ENCODE measurements around the gene FPR2.
A peak's percentile ranks its signal among the peaks of the same experiment; 100 is the strongest.

FPR2 gene, protein sequence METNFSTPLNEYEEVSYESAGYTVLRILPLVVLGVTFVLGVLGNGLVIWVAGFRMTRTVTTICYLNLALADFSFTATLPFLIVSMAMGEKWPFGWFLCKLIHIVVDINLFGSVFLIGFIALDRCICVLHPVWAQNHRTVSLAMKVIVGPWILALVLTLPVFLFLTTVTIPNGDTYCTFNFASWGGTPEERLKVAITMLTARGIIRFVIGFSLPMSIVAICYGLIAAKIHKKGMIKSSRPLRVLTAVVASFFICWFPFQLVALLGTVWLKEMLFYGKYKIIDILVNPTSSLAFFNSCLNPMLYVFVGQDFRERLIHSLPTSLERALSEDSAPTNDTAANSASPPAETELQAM

DNA sequence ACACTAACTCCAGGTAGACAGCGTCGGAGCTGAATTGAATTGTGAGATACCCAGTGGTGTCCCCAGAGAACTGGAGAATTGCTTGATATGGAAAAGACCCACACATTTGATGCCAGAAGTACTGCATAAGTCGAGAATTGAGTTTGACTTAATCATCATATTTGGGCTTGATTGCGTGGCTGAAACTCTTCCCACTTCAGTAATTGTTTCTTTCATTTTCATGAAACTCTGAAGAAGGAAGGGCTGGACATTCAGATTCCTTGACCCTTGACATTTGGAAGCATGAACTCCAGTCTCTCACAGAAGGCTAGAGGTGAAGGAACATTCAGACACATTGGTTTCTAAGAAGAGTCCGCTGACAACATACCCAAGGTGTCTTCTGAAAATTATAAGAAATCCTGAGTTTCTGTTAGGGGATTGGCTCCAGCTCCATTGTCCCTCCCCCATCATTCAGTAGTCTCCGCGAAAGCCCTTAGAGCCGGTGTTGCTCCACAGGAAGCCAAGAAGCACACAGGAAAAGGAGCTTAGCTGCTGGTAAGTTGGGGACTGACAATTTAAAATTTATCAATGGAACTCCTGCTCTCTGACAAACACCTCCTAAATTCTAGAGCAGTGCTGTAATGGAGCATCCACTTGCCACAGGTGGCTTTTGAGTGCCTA, at the start of gene FPR2:
FPR2 (plus strand) TSS at position 484 of the 660 bp plus-strand sequence. CDS start 7,479 bp downstream, outside the sequence.
- no peak within 1 kb of the TSS for H3K27ac ChIP-seq
- no peak for DNase-seq (ENCODE audit: low read depth, low spot score)

DNA sequence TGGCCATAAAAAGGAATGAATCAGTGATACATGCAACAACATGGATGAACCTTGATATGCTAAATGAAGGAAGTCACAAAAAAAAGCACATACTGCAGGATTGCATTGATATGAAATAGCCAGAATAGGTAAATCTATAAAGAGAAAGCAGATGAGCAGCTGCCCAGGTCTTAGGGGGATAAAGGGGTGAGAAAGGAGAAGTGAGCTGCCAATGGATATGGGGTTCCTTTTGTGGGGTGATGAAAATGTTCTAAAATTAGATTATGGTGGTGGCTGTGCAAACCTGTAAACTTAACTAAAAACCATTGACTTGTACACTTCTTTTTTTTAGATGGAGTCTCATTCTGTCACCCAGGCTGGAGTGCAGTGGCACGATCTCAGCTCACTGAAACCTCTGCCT, 49.3 kb upstream of the FPR2 start:
- no peak overlapping the region for H3K27ac ChIP-seq
- DNase-seq (ENCODE audit: low read depth, low spot score), result no peak

DNA sequence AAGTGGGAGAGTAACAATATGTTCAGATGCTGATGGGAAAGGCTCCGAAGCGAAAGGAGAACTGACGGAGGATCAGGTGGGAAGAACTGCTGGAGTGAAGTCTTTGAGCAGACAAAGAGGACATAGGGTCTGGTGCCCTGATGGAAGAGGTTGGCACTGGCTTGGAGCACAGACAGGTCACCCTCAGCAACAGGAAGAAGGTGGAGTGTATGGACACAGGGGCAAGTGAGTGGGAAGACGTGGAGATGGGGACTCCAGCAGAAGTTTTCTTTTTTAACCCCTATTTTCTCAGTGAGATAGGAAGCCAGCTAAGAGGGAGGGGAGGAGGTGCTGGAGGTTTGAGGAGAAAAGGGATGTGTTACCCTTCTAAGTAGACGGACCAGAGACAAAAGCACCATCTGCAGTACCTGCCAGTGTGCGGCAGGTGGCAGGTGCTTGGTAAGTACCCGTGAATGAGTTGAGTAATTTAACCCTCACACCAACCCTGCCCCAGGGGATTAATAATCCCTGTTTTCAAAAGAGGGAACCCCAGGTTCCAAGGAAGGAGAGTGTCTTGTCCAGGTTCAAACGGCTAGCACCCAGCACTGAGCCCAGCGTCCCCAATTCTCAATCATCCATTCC, 48.4 kb upstream of the FPR2 start:
- no peak for DNase-seq (ENCODE audit: low read depth, low spot score)
- no peak overlapping the region for H3K27ac ChIP-seq

DNA sequence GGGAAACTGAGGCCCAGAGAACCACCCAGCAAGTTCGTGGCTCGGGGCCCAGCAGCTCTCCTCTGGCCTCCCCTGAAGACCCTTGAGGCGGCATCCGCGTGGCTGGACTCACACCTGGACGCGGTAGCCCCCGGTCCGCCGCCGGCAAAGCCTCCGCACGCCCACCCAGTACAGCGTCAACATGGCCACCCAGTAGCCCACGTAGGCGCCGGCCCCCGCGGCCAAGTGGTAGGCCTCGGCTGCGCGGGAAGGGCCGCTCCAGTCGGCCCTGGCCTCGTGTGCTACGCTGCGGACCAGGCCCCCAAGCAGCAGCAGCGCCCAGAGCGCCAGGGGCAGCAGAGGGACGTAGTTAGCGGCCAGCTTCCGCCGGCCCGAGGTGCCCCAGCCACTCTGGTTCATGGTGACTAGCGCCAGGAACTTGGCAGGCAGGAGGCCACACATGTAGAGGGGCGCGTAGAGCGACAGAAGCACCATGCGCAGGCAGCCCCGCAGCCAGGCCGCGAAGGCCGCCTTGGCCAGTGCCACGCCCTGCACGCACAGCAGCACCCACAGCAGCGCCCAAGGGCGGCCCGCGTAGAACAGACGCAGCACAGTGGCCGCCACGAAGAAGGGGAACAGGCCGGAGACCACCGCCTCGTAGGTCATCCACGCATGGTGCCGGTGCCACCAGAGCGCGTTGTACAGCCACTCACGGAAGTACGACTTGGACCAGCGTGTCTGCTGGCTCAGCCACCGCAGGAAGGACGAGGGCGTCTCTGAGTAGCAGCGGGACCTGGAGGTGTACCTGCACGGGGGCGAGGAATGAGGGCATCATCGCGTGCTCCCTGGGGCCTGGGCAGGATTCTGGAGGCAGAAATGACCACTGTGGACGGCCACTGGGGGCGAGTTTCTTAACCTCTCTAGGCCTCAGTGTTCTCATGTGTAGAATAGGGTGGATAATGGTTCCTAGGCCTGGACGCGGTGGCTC, 47.4 kb upstream of the FPR2 start:
- no peak for DNase-seq (ENCODE audit: low read depth, low spot score)
- H3K27ac ChIP-seq, result no peak overlapping the region

DNA sequence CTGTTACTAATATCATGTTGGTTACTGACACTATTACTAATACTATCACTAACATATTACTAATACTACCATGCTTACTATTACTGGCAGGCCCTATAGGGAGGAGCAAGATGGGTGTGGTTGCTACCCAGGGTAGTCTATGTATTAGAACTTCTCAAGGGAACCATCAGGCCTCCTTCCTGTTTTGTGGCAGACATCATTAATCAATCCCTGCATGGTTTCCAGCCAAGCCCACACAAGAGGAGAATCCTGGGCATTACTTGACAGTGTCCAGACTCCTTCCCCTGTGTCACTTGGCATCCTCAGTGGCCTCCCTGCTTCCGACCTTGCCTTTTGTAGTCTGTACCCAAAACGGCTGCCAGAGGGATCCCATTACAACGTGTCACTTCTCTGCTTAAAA, 46.1 kb upstream of the FPR2 start:
- DNase-seq (ENCODE audit: low read depth, low spot score), result no peak
- H3K27ac ChIP-seq, result no peak overlapping the region

DNA sequence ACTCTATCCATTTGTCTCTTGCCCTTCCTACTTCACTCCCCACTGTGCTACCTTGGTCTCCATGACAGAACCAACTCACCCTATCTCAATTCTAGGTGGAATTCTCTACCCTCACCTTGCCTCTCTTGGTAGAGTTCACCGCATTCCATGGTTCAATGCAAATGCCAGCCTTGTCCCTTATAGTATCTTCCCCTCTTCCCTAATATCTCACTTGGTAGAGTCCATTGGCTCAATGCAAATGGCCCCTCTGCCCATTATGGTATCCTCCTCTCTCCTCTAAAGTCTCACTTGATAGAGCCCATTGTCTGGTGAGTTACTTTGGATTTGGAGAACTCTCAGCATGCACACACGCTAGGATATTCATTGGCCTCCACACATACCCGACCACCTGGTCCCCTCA, 45.1 kb upstream of the FPR2 start:
- DNase-seq (ENCODE audit: low read depth, low spot score), result no peak

DNA sequence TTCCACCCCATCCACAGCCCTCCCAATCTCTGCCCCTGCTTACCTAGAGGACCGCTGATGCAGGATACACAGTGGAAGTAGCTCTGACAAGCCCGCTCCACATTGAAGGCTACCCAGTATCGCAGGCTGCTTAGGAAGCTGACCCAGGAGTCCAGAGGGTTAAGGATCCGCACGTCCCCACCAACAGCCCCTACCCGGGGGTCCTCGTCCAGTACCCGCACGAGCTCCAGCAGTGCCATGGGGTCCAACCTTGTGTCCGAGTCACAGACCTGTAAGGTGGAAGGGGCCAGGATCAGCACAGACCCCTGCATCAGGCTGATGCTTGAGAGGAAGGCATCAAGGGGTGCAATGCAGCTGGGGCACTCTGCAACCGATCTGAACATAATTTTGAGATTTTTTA, 44.1 kb upstream of the FPR2 start:
- no peak for DNase-seq (ENCODE audit: low read depth, low spot score)

More for the DNA sequence above, 45.1 kb upstream of the FPR2 start:
- H3K27ac ChIP-seq, result no peak overlapping the region

DNA sequence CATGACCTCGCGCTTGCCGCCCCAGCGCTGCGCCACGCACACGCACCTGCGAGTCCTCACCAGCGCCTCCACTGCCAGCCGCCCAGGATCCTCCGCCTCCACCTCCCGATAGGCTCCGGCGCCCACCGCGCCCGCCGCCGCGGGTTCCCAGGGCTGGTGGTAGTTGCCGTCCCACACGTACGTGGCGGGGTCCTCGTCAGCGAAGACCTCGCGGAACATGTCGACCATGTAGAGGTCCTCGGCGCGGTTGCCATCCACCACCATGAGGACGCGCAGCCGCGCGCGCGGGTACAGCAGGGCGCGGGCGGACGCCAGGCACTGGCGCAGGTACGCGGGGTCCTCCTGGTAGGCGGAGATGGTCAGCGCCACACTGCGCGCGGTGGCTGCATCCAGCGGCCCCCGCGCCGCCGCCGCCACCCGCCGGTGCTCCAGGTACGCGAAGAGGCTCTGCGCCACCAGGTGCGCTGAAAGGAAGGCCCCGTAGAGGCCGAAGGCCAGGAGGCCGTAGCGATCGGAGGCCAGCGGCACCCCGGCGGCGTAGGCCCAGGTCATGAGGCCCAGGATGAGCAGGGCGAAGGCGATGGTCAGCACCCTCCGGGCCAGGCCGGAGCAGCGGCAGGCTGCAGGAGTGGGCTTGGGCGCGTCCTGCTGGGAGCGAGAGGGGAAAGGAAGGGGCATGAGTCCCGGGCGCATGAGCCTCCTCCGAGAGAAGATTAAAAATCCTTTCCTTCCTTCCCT, 41.6 kb upstream of the FPR2 start:
- DNase-seq (ENCODE audit: low read depth, low spot score), result no peak

More for the DNA sequence above, 44.1 kb upstream of the FPR2 start:
- no peak overlapping the region for H3K27ac ChIP-seq

DNA sequence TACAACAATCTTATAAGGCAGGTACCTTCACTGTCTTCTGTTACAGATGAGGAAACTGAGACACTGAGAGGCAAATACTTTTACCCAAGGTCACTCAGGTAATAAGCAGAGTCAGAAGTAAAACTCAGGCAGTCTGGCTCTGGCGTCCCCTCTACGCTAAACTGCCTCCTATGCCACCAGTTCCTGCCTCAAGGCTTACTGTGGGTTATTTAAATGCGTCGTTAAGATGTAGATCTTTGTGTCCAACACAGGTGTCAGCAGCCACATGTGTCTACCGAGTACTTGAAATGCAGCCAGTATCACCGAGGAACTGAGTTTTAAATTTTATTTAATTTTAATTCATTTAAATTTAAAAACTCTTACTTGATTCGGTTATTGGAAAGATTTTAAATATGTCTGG, 39.1 kb upstream of the FPR2 start:
- no peak for DNase-seq (ENCODE audit: low read depth, low spot score)
- no peak overlapping the region for H3K27ac ChIP-seq

More for the DNA sequence above, 41.6 kb upstream of the FPR2 start:
- no peak overlapping the region for H3K27ac ChIP-seq

DNA sequence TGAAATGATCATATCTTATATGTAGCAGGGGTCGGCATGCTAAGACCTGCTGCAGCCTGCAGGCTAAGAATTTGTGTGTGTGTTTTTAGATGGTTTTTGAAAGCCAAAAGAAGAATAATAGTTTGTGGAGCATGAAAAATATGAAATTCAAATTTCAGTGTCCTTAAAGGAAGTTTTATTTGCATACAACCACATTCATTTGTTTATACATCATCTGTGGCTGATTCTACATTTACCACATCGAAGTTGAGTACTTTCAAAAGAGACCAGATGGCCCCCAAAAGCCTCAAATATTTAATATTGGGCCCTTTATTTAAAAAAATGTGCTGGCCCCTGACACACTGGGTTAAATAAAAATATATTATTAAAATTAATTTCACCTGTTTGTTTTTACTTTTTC, 38.5 kb upstream of the FPR2 start:
- H3K27ac ChIP-seq, result no peak overlapping the region
- DNase-seq (ENCODE audit: low read depth, low spot score), result no peak

DNA sequence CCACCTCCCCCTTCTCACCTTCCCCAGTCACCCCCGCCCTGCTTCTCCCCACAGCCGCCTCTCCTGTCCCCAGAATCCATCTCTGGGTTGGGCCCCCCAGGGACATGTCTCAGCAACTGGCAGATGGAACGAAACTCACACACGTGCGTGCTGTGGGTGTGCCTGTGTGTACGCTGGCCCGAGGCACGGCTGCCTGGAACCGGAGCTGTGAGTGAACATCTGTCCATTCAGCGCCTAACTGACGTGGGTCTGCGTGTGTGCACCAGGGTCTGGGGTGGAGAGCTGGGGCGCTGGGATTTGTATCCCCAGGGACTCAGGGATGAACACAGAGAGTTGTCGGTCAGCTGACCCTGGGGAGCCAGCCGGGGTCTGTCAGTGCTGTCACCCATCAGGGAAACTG, 36.4 kb upstream of the FPR2 start:
- no peak for DNase-seq (ENCODE audit: low read depth, low spot score)
- H3K27ac ChIP-seq, result peak overlapping the region; percentile 94

DNA sequence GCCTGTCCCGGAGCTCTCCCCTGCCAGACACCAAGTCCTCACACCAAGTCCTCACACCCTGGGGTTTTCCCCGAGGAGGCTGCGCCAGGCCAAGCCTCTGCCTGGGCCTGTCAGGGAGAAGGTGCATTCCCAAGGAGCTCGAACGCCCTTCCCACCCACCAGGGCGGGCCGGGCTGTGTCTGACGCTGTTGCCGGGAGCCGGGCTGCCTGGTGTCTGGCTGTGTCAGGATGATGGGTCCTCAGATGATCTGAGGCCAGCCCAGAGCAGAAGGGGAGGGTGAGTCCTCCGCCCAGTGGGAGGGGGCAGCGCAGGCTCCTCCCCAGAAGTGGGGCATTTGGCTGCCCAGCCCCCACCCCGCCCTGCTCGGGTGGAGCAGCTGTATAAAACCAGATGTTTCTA, 34.9 kb upstream of the FPR2 start:
- peak overlapping the region; percentile 94 for H3K27ac ChIP-seq
- DNase-seq (ENCODE audit: low read depth, low spot score), result peak; percentile 95

DNA sequence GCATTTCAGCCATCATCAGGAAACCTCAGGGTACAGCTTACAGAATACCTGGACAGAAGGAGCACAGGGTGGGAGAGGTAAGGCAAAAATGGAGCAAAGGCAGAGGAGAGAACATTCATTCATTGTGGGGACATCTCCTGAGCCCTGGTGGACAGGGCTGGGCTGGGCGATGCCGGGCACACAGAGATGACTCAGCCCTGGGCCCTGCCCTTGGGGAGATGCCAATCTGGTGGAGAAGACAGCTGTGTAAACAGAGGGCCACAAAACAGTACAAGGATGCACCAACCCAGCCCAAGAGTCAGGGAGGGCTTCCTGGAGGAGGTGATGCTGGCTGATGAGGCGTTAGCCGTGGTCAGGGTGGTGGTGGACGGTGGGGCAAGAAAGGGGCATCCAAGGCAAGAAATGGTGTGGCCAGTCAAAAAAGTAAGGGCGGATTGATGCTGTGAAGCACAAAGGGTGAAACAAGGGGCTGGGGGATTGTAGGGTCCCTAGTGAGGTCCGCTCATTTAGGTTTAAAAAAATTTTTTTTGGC, 33.6 kb upstream of the FPR2 start:
- H3K27ac ChIP-seq, result peak overlapping the region; percentile 94
- no peak for DNase-seq (ENCODE audit: low read depth, low spot score)

DNA sequence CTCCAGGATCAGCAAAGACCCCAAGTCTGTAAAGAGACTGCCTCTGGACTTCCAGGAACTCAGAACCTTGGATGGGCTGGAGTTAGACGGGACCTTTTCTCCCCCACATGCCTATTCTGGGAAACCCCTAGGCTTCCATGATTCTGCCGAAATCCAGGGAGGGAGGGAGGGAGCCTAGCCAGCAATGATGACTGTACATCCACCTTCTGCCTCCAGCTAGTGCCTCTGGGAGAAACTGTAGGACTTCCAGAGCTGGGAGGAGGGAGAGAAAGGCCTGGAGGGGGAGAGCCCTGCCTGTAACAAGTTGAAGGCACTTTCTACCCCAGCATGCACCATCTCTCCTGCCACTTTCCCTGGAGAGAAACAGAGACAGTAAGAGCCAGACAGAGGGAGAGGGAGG, 31.2 kb upstream of the FPR2 start:
- H3K27ac ChIP-seq, result no peak overlapping the region
- no peak for DNase-seq (ENCODE audit: low read depth, low spot score)

DNA sequence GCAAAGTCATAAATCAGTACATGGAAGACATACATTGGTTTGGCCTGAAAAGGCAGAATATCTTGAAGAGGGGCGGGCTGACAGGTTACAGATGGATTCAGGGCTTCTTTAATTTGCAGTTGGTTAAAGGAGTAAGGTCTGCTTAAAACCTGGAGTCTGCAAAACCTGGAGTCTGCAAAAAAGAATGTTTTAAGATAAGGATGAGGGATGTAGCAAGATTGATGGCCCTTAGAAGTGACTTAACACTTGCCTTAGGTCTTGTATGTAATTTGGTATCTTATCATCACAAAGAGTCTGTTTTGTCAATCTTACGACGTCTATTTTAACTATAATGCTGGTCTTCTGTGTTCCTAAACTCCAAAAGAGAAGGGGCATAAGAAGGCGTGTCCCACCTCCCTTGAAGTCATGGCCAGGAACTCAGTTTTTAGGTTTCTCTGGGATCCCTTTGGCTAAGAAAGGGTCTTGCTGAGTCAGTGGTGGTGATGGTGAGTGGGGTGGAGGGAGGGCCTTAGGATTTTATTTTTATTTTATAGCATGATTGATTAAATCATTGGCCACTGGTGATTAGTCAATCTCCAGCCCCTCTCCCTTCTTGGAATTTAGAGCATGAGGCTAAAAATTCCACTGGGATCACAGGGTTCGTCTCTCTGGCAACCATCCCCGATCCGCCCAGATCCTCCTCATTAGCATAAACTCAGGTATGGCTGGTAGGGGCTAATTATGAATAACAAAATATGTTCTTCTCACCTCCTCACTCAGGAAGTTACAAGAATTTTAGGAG, 27.0 kb upstream of the FPR2 start:
- no peak overlapping the region for H3K27ac ChIP-seq
- no peak for DNase-seq (ENCODE audit: low read depth, low spot score)

DNA sequence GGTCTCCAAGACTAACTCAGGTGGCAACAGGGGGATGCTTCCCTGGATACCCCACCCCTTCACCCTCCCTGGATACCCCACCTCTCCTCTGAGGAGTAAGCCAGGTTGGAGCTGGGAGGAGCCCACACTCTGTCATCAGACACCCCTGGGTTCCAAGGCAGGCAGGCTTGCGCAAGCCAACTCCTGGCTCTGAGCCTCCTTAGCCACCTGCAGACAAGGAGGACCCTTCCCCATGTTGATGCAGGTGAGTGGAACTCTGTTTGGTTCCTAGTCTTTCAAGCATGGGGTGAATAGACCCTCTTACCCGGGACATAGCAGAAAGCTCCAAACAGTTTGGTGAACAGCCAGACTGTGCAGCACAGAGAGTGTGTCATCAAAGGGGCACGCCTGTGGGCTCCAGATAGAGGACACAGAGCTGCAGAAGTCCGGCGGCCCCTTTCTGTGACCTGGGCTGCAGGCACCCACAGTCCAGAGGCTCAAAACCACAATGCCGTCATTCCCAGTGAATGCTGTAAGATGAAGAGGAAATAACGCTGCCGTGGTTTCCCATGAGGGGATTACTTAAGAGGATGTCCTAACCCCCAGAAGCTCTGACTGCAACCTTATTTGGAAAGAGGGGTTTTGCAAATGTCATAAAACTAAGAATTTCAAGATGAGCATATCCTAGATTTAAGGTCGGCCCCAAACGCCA, 25.1 kb upstream of the FPR2 start:
- DNase-seq (ENCODE audit: low read depth, low spot score), result no peak
- no peak overlapping the region for H3K27ac ChIP-seq

DNA sequence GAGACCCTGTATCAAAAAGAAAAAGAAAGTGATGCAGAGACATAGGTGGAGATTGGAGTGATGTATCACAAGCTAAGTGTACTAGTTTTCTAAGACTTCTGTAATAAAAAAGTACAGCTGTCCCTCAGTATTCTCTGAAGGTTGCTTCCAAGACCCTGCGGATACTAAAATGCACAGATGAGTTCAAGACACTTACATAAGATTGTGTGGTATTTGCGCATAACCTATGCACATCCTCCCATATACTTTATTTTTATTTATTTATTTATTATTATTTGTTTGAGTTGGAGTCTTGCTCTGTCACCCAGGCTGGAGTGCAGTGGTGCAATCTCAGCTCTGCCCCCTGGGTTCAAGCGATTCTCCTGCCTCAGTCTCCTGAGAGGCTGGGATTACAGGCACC, 23.6 kb upstream of the FPR2 start:
- DNase-seq (ENCODE audit: low read depth, low spot score), result no peak
- no peak overlapping the region for H3K27ac ChIP-seq

DNA sequence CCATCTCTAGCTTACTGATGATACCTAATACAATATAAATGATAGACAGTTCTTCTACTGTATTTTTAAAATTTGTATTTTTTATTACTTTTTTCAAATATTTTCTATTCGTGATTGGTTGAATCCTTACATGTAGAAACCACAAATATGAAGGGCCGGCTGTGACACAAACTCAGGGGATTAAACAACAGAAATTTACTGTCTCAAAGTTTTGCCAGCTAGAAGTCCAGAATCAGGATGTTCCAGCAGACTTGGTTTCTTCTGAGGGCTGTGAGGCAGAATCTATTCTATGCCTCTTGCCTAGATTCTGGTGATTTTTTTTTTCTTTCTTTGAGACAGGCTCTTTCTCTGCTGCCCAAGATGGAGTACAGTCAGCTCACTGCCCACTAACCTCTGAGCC, 23.1 kb upstream of the FPR2 start:
- no peak overlapping the region for H3K27ac ChIP-seq
- no peak for DNase-seq (ENCODE audit: low read depth, low spot score)

All from epithelial cell of prostate (primary cell).